ENCODE results near the gene CSNK2A2.

The CSNK2A2 gene

GRCh38 chr16:58152246-58152868, 45.5 kb downstream of the CSNK2A2 start:
- H3K4me3 ChIP-seq (ENCODE audit: low read depth, low read length) = no peak overlapping the region
- no peak for TF ChIP-seq CTCF (IDR thresholded peaks at IDR 0.05; ENCODE audit: borderline replicate concordance, insufficient read depth, low read depth, low read length)

GRCh38 chr16:58148526-58148925, 49.4 kb downstream of the CSNK2A2 start:
- H3K4me3 ChIP-seq (ENCODE audit: low read depth, low read length) = no peak overlapping the region
- no peak for TF ChIP-seq CTCF (IDR thresholded peaks at IDR 0.05; ENCODE audit: borderline replicate concordance, insufficient read depth, low read depth, low read length)

GRCh38 chr16:58148099-58148498, 49.8 kb downstream of the CSNK2A2 start:
- no peak for TF ChIP-seq CTCF (IDR thresholded peaks at IDR 0.05; ENCODE audit: borderline replicate concordance, insufficient read depth, low read depth, low read length)
- H3K4me3 ChIP-seq (ENCODE audit: low read depth, low read length) = no peak overlapping the region

GRCh38 chr16:58138852-58139251, 59.1 kb downstream of the CSNK2A2 start:
- no peak for TF ChIP-seq CTCF (IDR thresholded peaks at IDR 0.05; ENCODE audit: borderline replicate concordance, insufficient read depth, low read depth, low read length)
- H3K4me3 ChIP-seq (ENCODE audit: low read depth, low read length) = no peak overlapping the region

- TF ChIP-seq CTCF (IDR thresholded peaks at IDR 0.05; ENCODE audit: borderline replicate concordance, insufficient read depth, low read depth, low read length) = no peak
- H3K4me3 ChIP-seq (ENCODE audit: low read depth, low read length) = no peak overlapping the region
Measured at GRCh38 chr16:58137581-58137980, 60.3 kb downstream of the CSNK2A2 start.

GRCh38 chr16:58129097-58129936, 68.6 kb downstream of the CSNK2A2 start, which contains the start of gene CFAP20:
Gene CFAP20 (minus strand): TSS chr16:58129381. CDS start chr16:58129115, 266 bp downstream.
- peak within 1 kb of the TSS; percentile 77 for H3K4me3 ChIP-seq (ENCODE audit: low read depth, low read length)
- no peak for TF ChIP-seq CTCF (IDR thresholded peaks at IDR 0.05; ENCODE audit: borderline replicate concordance, insufficient read depth, low read depth, low read length)

GRCh38 chr16:58128711-58129096, 69.2 kb downstream of the CSNK2A2 start:
- H3K4me3 ChIP-seq (ENCODE audit: low read depth, low read length) = peak overlapping the region; percentile 77

More at GRCh38 chr16:58128711-58129096, 69.2 kb downstream of the CSNK2A2 start:
- TF ChIP-seq CTCF (IDR thresholded peaks at IDR 0.05; ENCODE audit: borderline replicate concordance, insufficient read depth, low read depth, low read length) = no peak
